Measurements from ENCODE around the gene FSCN2. TPM values are rescaled to one million over a fixed set of nuclear protein-coding genes. Genes with fewer than 3 reads are reported as not detected.

Gene FSCN2
- total RNA-seq, 1 experiment from 2014 or later = 0.31 TPM

- ChIA-PET CTCF (interaction anchor here (1.1 kb wide), 1 partner anchor 134 kb away, joined by 3 read pairs; no protein-coding TSS in a partner anchor), POLR2A (no interaction called here)
- Mint-ChIP-seq H3K27ac (no peak overlapping the region), H3K27me3 (ENCODE audit: low read depth) (no peaks in the 10 kb centered on the region), H3K9me3 (no peaks in the 10 kb centered on the region), H3K4me1 (no peaks in the 10 kb centered on the region), H3K36me3 (peaks cover 43% of the 10 kb centered on the region), H3K4me3 (no peak overlapping the region)
- TF ChIP-seq ATF2 (CRISPR knock-in tag; IDR thresholded peaks at IDR 0.05; ENCODE audit: borderline replicate concordance, low read depth) (no peak), ZBTB21 (CRISPR knock-in tag; IDR thresholded peaks at IDR 0.05; ENCODE audit: borderline replicate concordance) (no peak), GABPB1 (CRISPR knock-in tag; IDR thresholded peaks at IDR 0.05) (no peak), MXD4 (CRISPR knock-in tag; IDR thresholded peaks at IDR 0.05; ENCODE audit: borderline replicate concordance) (no peak)
- ATAC-seq (no peak), DNase-seq (ENCODE audit: low spot score) (no peak)
Observed at GRCh38 chr17:81574643-81574956, 46.4 kb downstream of the FSCN2 start.

- CTCF ChIA-PET = no interaction called here
- ATAC-seq = no peak
Observed at GRCh38 chr17:81575836-81576235, 47.7 kb downstream of the FSCN2 start.

More at GRCh38 chr17:81575836-81576235, 47.7 kb downstream of the FSCN2 start:
- POLR2A ChIA-PET = no interaction called here
- no peaks in the 10 kb centered on the region for H3K4me1 Mint-ChIP-seq
- H3K4me3 Mint-ChIP-seq = no peak overlapping the region
- peaks cover 34% of the 10 kb centered on the region for H3K36me3 Mint-ChIP-seq
- H3K27me3 Mint-ChIP-seq (ENCODE audit: low read depth) = no peaks in the 10 kb centered on the region
- TF ChIP-seq EMX1 (CRISPR knock-in tag; IDR thresholded peaks at IDR 0.05) = no peak
- no peak for TF ChIP-seq ZNF219 (CRISPR knock-in tag; IDR thresholded peaks at IDR 0.05; ENCODE audit: borderline replicate concordance)
- no peak for TF ChIP-seq MAX (CRISPR knock-in tag; IDR thresholded peaks at IDR 0.05)
- no peak for TF ChIP-seq ZNF512 (CRISPR knock-in tag; IDR thresholded peaks at IDR 0.05; ENCODE audit: borderline replicate concordance)
- no peak for TF ChIP-seq CREM (CRISPR knock-in tag; IDR thresholded peaks at IDR 0.05)
- TF ChIP-seq ZNF317 (CRISPR knock-in tag; IDR thresholded peaks at IDR 0.05; ENCODE audit: borderline replicate concordance, low read depth) = no peak
- no peak for TF ChIP-seq PREB (CRISPR knock-in tag; IDR thresholded peaks at IDR 0.05; ENCODE audit: borderline replicate concordance)
- no peak for TF ChIP-seq SOX15 (CRISPR knock-in tag; IDR thresholded peaks at IDR 0.05)
- no peak for TF ChIP-seq ATF6 (CRISPR knock-in tag; IDR thresholded peaks at IDR 0.05)
- DNase-seq (ENCODE audit: low spot score) = no peak
- H3K27ac Mint-ChIP-seq = no peak overlapping the region
- no peaks in the 10 kb centered on the region for H3K9me3 Mint-ChIP-seq
